ENCODE measurements around the gene CUEDC1.
A peak's percentile ranks its signal among the peaks of the same experiment; 100 is the strongest.

The CUEDC1 gene

DNA sequence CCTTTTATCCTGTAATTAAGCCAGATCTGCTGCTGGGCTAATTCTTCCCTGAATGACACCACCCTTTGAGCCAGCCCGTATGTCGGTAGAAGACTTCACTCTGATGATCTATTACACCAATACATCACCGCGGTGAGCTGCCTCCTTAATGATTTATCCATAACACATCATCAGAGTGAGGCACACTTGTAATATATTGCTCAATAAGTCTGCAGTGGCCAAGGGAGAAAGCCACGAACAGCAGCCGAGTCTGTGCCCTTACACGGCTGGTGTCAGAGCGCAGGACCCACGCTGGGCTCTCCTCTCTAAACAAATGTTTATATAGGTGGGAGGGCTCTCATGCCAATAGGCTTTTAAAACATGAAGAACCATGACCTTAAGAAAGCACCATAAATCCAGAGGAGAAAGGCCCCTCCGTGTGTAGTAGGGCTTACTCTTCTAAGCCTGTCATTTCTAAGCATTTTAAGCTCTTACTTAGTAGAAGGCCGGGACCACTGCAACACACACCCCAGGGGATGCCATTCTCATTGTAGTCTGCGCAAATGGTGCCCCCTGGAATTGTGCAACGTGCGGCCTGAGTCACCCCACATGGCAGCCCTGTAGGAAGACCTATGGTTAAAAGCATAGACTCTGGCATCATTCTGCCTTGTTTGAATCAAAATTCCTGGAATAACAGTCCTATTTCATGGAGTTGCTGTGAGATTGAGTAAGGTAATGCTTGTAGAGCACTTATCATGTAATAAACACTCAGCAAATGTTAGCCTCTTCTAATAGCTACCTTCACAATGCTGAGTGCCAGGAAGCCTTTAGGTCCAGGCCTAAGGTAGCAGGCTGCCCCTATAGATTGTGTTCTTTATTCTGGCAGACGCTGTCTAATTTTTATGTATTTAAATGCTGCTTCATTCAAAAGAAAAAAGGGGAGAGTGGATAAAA is 131.5 kb downstream of the CUEDC1 start:
- ATAC-seq = no peak
- DNase-seq = no peak
- no peaks in the 10 kb centered on the region for H3K27me3 Mint-ChIP-seq
- no peak overlapping the region for H3K4me3 Mint-ChIP-seq
- no peak overlapping the region for H3K27ac Mint-ChIP-seq
- H3K4me1 Mint-ChIP-seq = no peaks in the 10 kb centered on the region
- no peaks in the 10 kb centered on the region for H3K9me3 Mint-ChIP-seq

GRCh38 chr17:57819867-57820266 is 135.3 kb downstream of the CUEDC1 start:
- Mint-ChIP-seq H3K4me3 (no peak overlapping the region), H3K27ac (no peak overlapping the region)

GRCh38 chr17:57819285-57819684 is 135.9 kb downstream of the CUEDC1 start:
- H3K4me3 Mint-ChIP-seq = no peak overlapping the region
- ATAC-seq = no peak
- peaks cover 23% of the 10 kb centered on the region for H3K27me3 Mint-ChIP-seq
- H3K9me3 Mint-ChIP-seq = no peaks in the 10 kb centered on the region
- H3K4me1 Mint-ChIP-seq = no peaks in the 10 kb centered on the region
- no peak for DNase-seq
- no peak overlapping the region for H3K27ac Mint-ChIP-seq

More at GRCh38 chr17:57819867-57820266, 135.3 kb downstream of the CUEDC1 start:
- no peak for DNase-seq
- Mint-ChIP-seq H3K4me1 (no peaks in the 10 kb centered on the region), H3K27me3 (peaks cover 23% of the 10 kb centered on the region), H3K9me3 (no peaks in the 10 kb centered on the region)
- no peak for ATAC-seq

- no peak for DNase-seq
- Mint-ChIP-seq H3K27me3 (peaks cover 23% of the 10 kb centered on the region), H3K9me3 (no peaks in the 10 kb centered on the region), H3K4me3 (no peak overlapping the region), H3K27ac (no peak overlapping the region), H3K4me1 (no peaks in the 10 kb centered on the region)
- no peak for ATAC-seq
These were observed 137.1 kb downstream of the CUEDC1 start for GRCh38 chr17:57818066-57818465.

- DNase-seq (no peak), ATAC-seq (no peak)
- H3K4me3 Mint-ChIP-seq = no peak overlapping the region
- H3K4me1 Mint-ChIP-seq = no peaks in the 10 kb centered on the region
- peaks cover 23% of the 10 kb centered on the region for H3K27me3 Mint-ChIP-seq
- H3K27ac Mint-ChIP-seq = no peak overlapping the region
- H3K9me3 Mint-ChIP-seq = no peaks in the 10 kb centered on the region
These were observed 137.9 kb downstream of the CUEDC1 start for GRCh38 chr17:57817299-57817698.

DNA sequence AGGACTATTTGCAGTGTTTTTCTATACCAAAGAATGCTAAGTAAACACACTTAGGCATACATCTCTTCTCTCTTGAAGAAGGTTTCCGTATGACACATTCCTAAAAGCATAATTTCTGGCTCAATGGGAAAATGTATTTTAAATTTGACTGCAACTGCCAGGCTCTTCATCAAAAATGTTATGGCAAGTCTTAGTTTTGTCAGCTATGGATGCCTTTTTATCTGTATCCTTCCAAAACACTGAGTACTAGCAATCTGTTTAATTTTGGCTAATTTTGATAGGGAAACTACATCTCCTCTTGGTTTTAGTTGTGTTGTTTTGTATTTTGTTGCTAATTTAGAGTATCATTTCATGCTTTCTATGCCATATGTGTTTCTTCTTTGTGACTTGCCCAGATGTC is 140.8 kb downstream of the CUEDC1 start:
- Mint-ChIP-seq H3K9me3 (no peaks in the 10 kb centered on the region), H3K4me3 (no peak overlapping the region), H3K27ac (peak overlapping the region in 1 of 2 donors; percentile 59), H3K27me3 (peaks cover 49% of the 10 kb centered on the region), H3K4me1 (peaks cover 15% of the 10 kb centered on the region)
- DNase-seq (no peak), ATAC-seq (no peak)

- H3K9me3 Mint-ChIP-seq = no peaks in the 10 kb centered on the region
- ATAC-seq (no peak), DNase-seq (no peak)
- peaks cover 45% of the 10 kb centered on the region for H3K27me3 Mint-ChIP-seq
- H3K4me3 Mint-ChIP-seq = no peak overlapping the region
- H3K4me1 Mint-ChIP-seq = peaks cover 15% of the 10 kb centered on the region
- peak overlapping the region in 1 of 2 donors; percentile 13 for H3K27ac Mint-ChIP-seq
These were observed 143.5 kb downstream of the CUEDC1 start for GRCh38 chr17:57811638-57812280.
